Cardiac fibroblast (primary cell): ENCODE measurements around the gene PKD1L1.

Experiments
- DNase-seq, 2 donors: peaks; one replicate each; pipeline versions ENCODE4 v3.0.0 to v3.0.0-alpha.2; 2010; ENCODE audit warnings: low read depth in 2 of 2
- H3K4me3 ChIP-seq, 2 donors: replicated peaks in 1 of 2; 1 replicate in 1 of 2; 2 replicates in 1 of 2; pipeline ENCODE4 v1.5.1; 2011; ENCODE audit warnings: low read depth in 2 of 2, low read length in 2 of 2, mild to moderate bottlenecking in 2 of 2, moderate library complexity in 1 of 2
- CTCF ChIP-seq: IDR thresholded peaks from one replicate; pipeline ENCODE4 v1.5.1; 2011; ENCODE audit warnings: low read depth, mild to moderate bottlenecking, low read length, inconsistent platforms

PKD1L1 gene

GRCh38 chr7:47970761-47971160 lies 22.5 kb upstream of the PKD1L1 start:
- DNase-seq: no peak
- no peak overlapping the region for H3K4me3 ChIP-seq
- no peak for TF ChIP-seq CTCF

GRCh38 chr7:47968847-47969774 lies 20.8 kb upstream of the PKD1L1 start:
- peak; percentile 98 for TF ChIP-seq CTCF
- DNase-seq: peak; percentile 73 to 80
- H3K4me3 ChIP-seq: no peak overlapping the region

GRCh38 chr7:47967708-47968107 lies 19.4 kb upstream of the PKD1L1 start:
- no peak for DNase-seq
- TF ChIP-seq CTCF: no peak
- H3K4me3 ChIP-seq: no peak overlapping the region

GRCh38 chr7:47967123-47967522 lies 18.9 kb upstream of the PKD1L1 start:
- no peak overlapping the region for H3K4me3 ChIP-seq
- TF ChIP-seq CTCF: no peak
- DNase-seq: no peak

- no peak overlapping the region for H3K4me3 ChIP-seq
- no peak for TF ChIP-seq CTCF
- DNase-seq: no peak
Measured at GRCh38 chr7:47965456-47965855, 17.2 kb upstream of the PKD1L1 start.

- TF ChIP-seq CTCF: no peak
- no peak for DNase-seq
- H3K4me3 ChIP-seq: no peak overlapping the region
Measured at GRCh38 chr7:47962262-47962661, 14.0 kb upstream of the PKD1L1 start.

GRCh38 chr7:47957156-47957555 lies 8.9 kb upstream of the PKD1L1 start:
- no peak overlapping the region for H3K4me3 ChIP-seq
- DNase-seq: no peak
- TF ChIP-seq CTCF: no peak
